ENCODE results near the gene PRKCE.

PRKCE gene

GRCh38 chr2:46197672-46198071 lies 546.2 kb downstream of the PRKCE start:
- Histone ChIP-seq H3K4me3 (ENCODE audit: low read depth, low read length) (no peak overlapping the region), H3K36me3 (no peaks in the 10 kb centered on the region), H3K9me3 (no peaks in the 10 kb centered on the region), H3K4me1 (peaks cover 3% of the 10 kb centered on the region; the same call in 1 of the 2 replicates), H3K27me3 (no peaks in the 10 kb centered on the region)
- no peak for TF ChIP-seq CTCF (IDR thresholded peaks at IDR 0.05; ENCODE audit: low read depth, low read length)
- no peak for DNase-seq

GRCh38 chr2:46198164-46198883 lies 546.8 kb downstream of the PRKCE start:
- Histone ChIP-seq H3K9me3 (no peaks in the 10 kb centered on the region), H3K27me3 (no peaks in the 10 kb centered on the region), H3K36me3 (no peaks in the 10 kb centered on the region), H3K4me1 (peaks cover 2% of the 10 kb centered on the region; the same call in 1 of the 2 replicates), H3K4me3 (ENCODE audit: low read depth, low read length) (no peak overlapping the region)
- DNase-seq = no peak
- TF ChIP-seq CTCF (IDR thresholded peaks at IDR 0.05; ENCODE audit: low read depth, low read length) = no peak

GRCh38 chr2:46198966-46199365 lies 547.5 kb downstream of the PRKCE start:
- Histone ChIP-seq H3K9me3 (no peaks in the 10 kb centered on the region), H3K4me3 (ENCODE audit: low read depth, low read length) (no peak overlapping the region), H3K36me3 (no peaks in the 10 kb centered on the region), H3K27me3 (no peaks in the 10 kb centered on the region), H3K4me1 (no peaks in the 10 kb centered on the region)
- no peak for TF ChIP-seq CTCF (IDR thresholded peaks at IDR 0.05; ENCODE audit: low read depth, low read length)
- no peak for DNase-seq

GRCh38 chr2:46200100-46200690 lies 548.7 kb downstream of the PRKCE start:
- no peaks in the 10 kb centered on the region for H3K27me3 ChIP-seq
- no peak overlapping the region for H3K4me3 ChIP-seq (ENCODE audit: low read depth, low read length)
- DNase-seq = no peak
- no peaks in the 10 kb centered on the region for H3K9me3 ChIP-seq
- no peak for TF ChIP-seq CTCF (IDR thresholded peaks at IDR 0.05; ENCODE audit: low read depth, low read length)
- no peaks in the 10 kb centered on the region for H3K36me3 ChIP-seq
- H3K4me1 ChIP-seq = no peaks in the 10 kb centered on the region

- H3K9me3 ChIP-seq = no peaks in the 10 kb centered on the region
- no peak for TF ChIP-seq CTCF (IDR thresholded peaks at IDR 0.05; ENCODE audit: low read depth, low read length)
- no peak for DNase-seq
- no peaks in the 10 kb centered on the region for H3K27me3 ChIP-seq
- no peak overlapping the region for H3K4me3 ChIP-seq (ENCODE audit: low read depth, low read length)
- H3K36me3 ChIP-seq = no peaks in the 10 kb centered on the region
- no peaks in the 10 kb centered on the region for H3K4me1 ChIP-seq
Measured at GRCh38 chr2:46200861-46201605, 549.6 kb downstream of the PRKCE start.

GRCh38 chr2:46202453-46202852 lies 551.0 kb downstream of the PRKCE start:
- H3K4me1 ChIP-seq = no peaks in the 10 kb centered on the region
- H3K27me3 ChIP-seq = no peaks in the 10 kb centered on the region
- DNase-seq = no peak
- H3K4me3 ChIP-seq (ENCODE audit: low read depth, low read length) = no peak overlapping the region
- no peak for TF ChIP-seq CTCF (IDR thresholded peaks at IDR 0.05; ENCODE audit: low read depth, low read length)
- no peaks in the 10 kb centered on the region for H3K9me3 ChIP-seq
- H3K36me3 ChIP-seq = no peaks in the 10 kb centered on the region

All from BE2C (cell line).